Thyroid gland (tissue), 4 donors: ENCODE data around the gene PPM1L.

Source experiments
- POLR2A ChIP-seq, 2 donors: fragments of 450-650 bp; IDR thresholded peaks; one replicate each; pipeline ENCODE4 v1.6.1; 2017; ENCODE audit warnings: antibody characterized with exemption in 2 of 2, mild to moderate bottlenecking in 2 of 2, moderate library complexity in 1 of 2
- TF ChIP-seq, protein P1 (sequence below), 6 experiments: fragments of 200-600 bp in 3 of 6; fragments of 450-650 bp in 3 of 6; sonication (generic) in 3 of 6; IDR thresholded peaks; one replicate each; pipeline ENCODE4 v1.5.1; 2016 to 2019; ENCODE audit warnings: antibody characterized with exemption in 6 of 6, mild to moderate bottlenecking in 2 of 6, inconsistent platforms in 1 of 6, moderate library complexity in 1 of 6

DNA sequence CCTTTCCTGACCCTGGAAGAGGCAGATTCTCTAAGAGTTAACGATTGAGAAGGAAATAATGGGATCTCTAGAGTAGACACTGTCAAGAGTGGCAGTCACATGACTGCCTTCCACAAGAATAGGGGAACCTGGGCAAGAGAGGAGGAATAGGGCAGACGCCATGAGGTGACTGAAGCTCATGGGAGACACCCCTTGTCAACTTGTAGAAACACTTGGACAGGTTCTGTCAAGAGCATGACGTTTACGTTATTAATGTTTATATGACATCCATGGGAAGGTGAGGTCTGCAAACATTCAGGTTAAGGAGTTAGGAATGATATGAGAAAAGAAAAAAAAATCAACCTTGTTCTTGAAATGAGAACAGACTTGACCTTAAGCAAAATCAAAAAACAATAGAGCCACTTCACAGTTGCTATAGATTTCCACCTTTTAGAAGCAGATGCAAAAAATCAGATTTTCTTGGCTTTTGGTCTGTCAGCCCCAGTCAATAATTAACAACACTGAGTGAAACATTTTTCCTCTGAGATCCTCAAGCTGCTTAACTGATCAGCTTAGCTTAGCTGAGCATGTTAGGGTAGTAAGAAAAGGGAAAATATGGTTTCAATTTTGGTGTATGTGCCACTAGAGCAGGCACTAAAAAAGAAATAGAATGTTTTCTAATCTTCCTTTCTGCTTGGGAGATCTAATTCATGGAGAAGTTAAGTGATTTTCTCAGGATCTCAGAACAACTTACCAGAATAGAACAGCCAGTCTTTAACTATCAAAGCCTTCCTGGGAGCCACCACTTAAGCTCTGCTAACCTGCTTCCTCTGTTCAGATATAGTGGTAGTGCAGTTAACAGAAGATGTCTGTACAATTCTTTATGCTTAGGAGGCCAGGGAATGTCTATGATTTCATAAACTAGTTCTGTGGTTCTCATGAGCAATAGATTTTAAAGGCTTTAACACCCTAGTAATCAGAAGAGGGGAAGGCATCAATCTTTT, 232.2 kb downstream of the PPM1L start:
- TF ChIP-seq, protein P1, sequence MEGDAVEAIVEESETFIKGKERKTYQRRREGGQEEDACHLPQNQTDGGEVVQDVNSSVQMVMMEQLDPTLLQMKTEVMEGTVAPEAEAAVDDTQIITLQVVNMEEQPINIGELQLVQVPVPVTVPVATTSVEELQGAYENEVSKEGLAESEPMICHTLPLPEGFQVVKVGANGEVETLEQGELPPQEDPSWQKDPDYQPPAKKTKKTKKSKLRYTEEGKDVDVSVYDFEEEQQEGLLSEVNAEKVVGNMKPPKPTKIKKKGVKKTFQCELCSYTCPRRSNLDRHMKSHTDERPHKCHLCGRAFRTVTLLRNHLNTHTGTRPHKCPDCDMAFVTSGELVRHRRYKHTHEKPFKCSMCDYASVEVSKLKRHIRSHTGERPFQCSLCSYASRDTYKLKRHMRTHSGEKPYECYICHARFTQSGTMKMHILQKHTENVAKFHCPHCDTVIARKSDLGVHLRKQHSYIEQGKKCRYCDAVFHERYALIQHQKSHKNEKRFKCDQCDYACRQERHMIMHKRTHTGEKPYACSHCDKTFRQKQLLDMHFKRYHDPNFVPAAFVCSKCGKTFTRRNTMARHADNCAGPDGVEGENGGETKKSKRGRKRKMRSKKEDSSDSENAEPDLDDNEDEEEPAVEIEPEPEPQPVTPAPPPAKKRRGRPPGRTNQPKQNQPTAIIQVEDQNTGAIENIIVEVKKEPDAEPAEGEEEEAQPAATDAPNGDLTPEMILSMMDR (IDR thresholded peaks at IDR 0.05) = no peak
- TF ChIP-seq POLR2A (IDR thresholded peaks at IDR 0.05) = no peak
